Kidney tubule cell (primary cell): ENCODE measurements around the gene SCYL3.
A peak's percentile ranks its signal among the peaks of the same experiment; 100 is the strongest.
"Not testable (repeated sequence)": the region's sequence is repeated elsewhere in the genome, so short reads cannot be mapped to it uniquely, and the experiment has no call there.

Experiments used
- DNase-seq: peaks from one replicate; pipeline ENCODE4 v3.0.0-alpha.2; 2018; ENCODE audit warnings: low spot score

SCYL3 gene

GRCh38 chr1:169893645-169894423, at the start of gene SCYL3:
SCYL3 (minus strand) TSS chr1:169893896; CDS start chr1:169888840, 5,056 bp downstream.
- DNase-seq: peak; percentile 97

- DNase-seq: no peak
These were observed 48.5 kb upstream of the SCYL3 start for GRCh38 chr1:169941982-169942830.

DNA sequence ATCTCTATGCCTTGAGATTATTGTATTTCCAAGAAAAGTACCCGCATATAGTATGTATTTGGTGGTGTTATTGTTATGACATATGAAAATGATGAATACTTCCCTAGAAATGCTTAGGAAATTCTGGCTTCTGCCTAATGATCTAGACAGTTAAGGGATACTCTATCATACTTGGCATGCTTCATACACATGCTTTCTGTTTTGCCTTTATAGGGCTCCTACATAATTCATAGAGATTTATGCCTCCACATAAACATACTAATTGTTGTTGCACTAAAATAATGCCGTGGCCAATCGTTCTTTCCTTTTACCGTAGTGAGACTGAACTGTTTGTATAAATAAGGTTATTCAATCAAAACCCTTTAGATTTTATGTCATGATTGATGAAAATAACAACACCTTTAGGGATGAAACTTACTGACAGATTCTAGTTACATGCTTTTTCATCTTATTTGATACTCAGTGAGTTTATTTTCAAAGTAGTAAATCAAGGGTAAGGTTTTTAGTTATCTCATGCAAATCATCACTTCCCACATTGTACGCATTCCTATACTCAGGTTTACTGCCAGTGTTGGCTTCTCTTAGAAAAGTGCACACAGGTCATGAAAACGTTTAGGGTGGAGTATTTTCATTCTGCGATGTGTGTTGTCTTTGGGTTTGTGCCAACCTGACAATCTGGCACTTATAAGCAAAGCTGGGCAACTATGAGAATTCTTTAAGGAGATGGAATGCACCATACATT, 40.5 kb upstream of the SCYL3 start:
- DNase-seq: no peak

DNA sequence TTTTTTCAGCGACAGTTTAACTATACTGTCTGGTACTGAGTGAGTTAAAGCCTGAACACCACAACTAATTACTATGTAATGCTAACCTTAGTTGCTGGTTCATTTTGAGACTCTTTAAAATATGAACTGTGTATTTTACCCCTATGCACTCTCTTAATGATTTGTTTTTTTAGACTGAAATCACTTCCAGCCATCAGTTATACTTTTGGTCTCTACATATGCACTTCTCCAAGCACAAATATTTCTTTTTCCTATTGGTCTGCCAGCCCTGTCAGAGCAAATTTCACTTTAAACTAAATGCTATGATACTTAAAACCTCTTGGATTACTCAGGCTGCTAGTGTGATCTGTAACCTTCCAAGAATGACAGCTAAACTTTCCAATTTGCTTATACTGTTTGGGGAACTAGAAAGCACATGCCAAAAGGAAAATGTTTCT, 38.1 kb upstream of the SCYL3 start:
- no peak for DNase-seq

DNA sequence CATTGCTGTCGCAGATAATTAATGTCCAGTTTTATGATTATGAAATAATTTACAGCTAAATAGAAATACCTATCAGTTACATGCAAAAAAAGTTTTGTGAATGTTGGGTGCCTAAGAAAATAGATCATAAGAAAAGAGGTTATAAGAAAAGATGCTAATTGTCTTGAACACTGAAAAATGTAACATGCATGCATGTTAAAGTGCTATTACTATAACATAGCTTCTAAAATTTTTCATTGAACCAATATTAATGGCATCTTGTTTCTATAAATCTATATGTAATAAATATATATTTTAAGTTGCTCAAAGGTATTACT, 35.5 kb upstream of the SCYL3 start:
- no peak for DNase-seq

- peak; percentile 58 for DNase-seq
These were observed 34.9 kb upstream of the SCYL3 start for GRCh38 chr1:169928438-169929209.

DNA sequence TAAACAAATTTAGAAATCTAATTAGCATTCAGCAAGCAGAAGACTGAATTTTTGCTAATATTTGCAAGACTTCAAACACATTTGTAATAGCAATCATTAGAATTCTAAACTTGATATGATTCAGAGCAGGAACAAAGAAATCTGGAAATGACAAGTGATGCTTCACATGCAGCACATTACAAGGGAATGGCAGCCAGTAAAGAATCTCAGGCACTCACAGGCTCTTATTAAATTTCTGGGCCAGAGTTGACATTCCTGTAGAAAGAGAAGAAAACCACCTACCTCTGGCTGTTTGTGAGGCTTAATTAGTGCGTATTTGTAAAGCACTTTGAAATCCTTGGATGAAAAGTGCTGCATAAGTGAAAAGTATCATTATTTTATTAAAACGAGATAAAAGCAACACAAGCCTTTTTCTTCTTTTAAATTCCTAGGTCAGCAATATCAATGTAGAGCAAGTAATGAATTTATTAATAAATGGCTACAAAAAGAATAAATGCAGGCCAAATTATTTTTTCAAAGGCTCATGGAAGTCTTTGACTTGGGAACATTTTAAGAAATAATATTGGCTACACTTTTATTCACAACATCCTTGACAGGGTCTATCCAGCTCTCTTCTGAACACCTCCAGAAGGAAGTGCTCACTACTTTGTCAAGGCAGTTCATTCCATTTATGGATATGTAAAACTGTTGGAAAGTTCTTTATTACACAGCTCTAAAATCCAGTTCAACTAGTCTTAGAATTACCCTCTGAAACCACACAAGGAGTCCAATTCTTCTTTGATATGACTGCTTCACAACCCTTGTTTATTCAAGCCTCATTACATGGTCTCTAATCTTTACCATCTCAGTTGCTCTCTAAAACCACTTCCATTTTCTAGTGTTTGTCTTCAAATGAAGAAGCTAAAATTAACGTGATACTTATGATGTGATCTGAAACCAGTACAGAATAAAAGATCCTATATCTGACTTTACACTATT, 32.1 kb upstream of the SCYL3 start:
- no peak for DNase-seq

GRCh38 chr1:169924829-169925228, 31.1 kb upstream of the SCYL3 start:
- DNase-seq: no peak

- no peak for DNase-seq
These were observed 30.4 kb upstream of the SCYL3 start for GRCh38 chr1:169924063-169924462.

- no peak for DNase-seq
These were observed 27.4 kb upstream of the SCYL3 start for GRCh38 chr1:169921080-169921479.

GRCh38 chr1:169918927-169919326, 25.2 kb upstream of the SCYL3 start:
- DNase-seq: no peak

- DNase-seq: not testable (repeated sequence)
These were observed 24.5 kb upstream of the SCYL3 start for GRCh38 chr1:169918220-169918619.

GRCh38 chr1:169915150-169915549, 21.5 kb upstream of the SCYL3 start:
- no peak for DNase-seq

DNA sequence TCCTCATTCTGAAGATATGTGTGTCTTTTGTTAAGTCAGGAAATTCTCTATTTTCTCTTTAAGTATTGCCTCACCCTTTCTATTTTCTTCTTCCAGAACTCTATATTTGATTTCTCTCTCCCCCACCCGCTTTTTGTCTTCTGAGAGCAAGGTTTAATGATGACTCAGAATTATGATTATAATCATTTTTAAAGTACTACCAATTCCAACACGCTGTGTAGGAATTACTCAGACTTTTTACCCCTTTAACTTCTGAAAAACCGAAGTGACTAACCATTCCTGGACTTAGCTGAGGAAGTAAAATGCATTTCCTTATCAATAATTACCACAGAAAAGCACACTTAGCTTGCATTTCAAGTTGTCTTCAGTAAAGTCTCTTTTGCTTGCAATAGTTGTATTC, 20.8 kb upstream of the SCYL3 start:
- DNase-seq: peak; percentile 35

GRCh38 chr1:169909499-169909898, 15.8 kb upstream of the SCYL3 start:
- no peak for DNase-seq

GRCh38 chr1:169906938-169907337, 13.2 kb upstream of the SCYL3 start:
- DNase-seq: no peak

GRCh38 chr1:169904834-169905233, 11.1 kb upstream of the SCYL3 start:
- DNase-seq: no peak

DNA sequence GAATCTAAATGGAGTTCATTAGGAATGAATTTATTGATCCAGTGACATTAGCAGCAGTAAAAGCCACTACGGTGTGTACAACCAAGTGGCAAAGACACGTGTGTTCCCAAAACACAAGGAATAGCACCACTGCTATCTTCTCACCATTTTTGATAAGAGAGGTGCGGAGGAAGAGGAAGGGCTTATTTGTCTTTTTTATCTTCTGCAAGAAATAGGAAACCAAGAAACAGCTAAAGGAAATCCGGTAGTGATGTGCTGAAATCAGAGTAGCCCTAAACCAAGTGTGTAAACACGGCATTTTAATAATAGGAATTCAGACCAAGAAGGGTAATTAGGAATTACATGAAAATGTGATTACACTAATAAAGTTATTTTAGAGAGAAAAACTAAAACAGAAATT, 9.1 kb upstream of the SCYL3 start:
- no peak for DNase-seq

GRCh38 chr1:169901115-169901514, 7.4 kb upstream of the SCYL3 start:
- DNase-seq: no peak

DNA sequence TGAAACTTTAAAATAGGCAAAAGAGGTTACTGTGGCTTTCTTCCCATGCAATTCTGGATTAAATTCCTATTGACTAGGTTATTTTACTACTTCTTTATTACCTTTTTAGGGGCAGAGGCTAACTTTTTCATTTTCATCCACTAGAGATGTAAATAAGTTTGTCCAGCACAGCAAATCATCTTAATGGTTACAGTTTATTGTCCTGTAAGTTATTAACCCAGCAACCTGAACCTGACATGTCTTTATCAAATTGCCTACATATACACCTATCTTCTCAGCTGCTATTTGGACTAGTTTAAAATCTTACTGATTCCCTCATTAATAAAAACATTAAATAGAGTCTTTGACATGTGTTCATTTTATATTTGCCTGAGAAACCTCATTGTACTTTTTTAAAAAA, 6.9 kb upstream of the SCYL3 start:
- DNase-seq: no peak
